Activated T-cell treated with anti-CD3 and anti-CD28 coated beads for 24 hours (primary cell): ENCODE data around the gene PELI2.

ENCODE experiments used
- DNase-seq: peaks from one replicate; pipeline ENCODE4 v3.0.0-alpha.2; 2020; ENCODE audit warnings: low read depth

Gene PELI2

GRCh38 chr14:56172571-56172971 lies 54.4 kb downstream of the PELI2 start:
- no peak for DNase-seq

- no peak for DNase-seq
Observed at GRCh38 chr14:56173365-56173922, 55.2 kb downstream of the PELI2 start.

- DNase-seq, result no peak
Observed at GRCh38 chr14:56175773-56176172, 57.6 kb downstream of the PELI2 start.

GRCh38 chr14:56176530-56176929 lies 58.3 kb downstream of the PELI2 start:
- no peak for DNase-seq

GRCh38 chr14:56177036-56177435 lies 58.8 kb downstream of the PELI2 start:
- DNase-seq, result no peak

GRCh38 chr14:56180754-56181542 lies 62.7 kb downstream of the PELI2 start:
- no peak for DNase-seq

GRCh38 chr14:56181681-56182085 lies 63.5 kb downstream of the PELI2 start:
- DNase-seq, result no peak

- DNase-seq, result no peak
Observed at GRCh38 chr14:56182410-56182809, 64.2 kb downstream of the PELI2 start.

GRCh38 chr14:56183631-56184157 lies 65.5 kb downstream of the PELI2 start:
- no peak for DNase-seq

GRCh38 chr14:56185992-56186391 lies 67.8 kb downstream of the PELI2 start:
- DNase-seq, result no peak

GRCh38 chr14:56187736-56188135 lies 69.5 kb downstream of the PELI2 start:
- DNase-seq, result no peak

- no peak for DNase-seq
Observed at GRCh38 chr14:56189307-56189706, 71.1 kb downstream of the PELI2 start.

- DNase-seq, result no peak
Observed at GRCh38 chr14:56193347-56193746, 75.1 kb downstream of the PELI2 start.

GRCh38 chr14:56194042-56194441 lies 75.8 kb downstream of the PELI2 start:
- no peak for DNase-seq

- no peak for DNase-seq
Observed at GRCh38 chr14:56195223-56195622, 77.0 kb downstream of the PELI2 start.

GRCh38 chr14:56195704-56196103 lies 77.5 kb downstream of the PELI2 start:
- DNase-seq, result no peak

GRCh38 chr14:56196274-56196673 lies 78.1 kb downstream of the PELI2 start:
- DNase-seq, result no peak

GRCh38 chr14:56197150-56197549 lies 78.9 kb downstream of the PELI2 start:
- DNase-seq, result no peak

- DNase-seq, result no peak
Observed at GRCh38 chr14:56198438-56198837, 80.2 kb downstream of the PELI2 start.

- no peak for DNase-seq
Observed at GRCh38 chr14:56199095-56199981, 81.1 kb downstream of the PELI2 start.

- no peak for DNase-seq
Observed at GRCh38 chr14:56199982-56200577, 81.9 kb downstream of the PELI2 start.

GRCh38 chr14:56202256-56202655 lies 84.0 kb downstream of the PELI2 start:
- no peak for DNase-seq
